Thoracic aorta (tissue), 2 donors: ENCODE results near the gene ACTA2. TPM values are rescaled to one million over a fixed set of nuclear protein-coding genes. Genes with fewer than 3 reads are reported as not detected.

Experiments used
- ATAC-seq: fragments of 150-250 bp; one replicate; pipeline ENCODE4 v1.8.0; 2017; ENCODE audit warnings: low read depth; ENCODE audit not compliant: insufficient number of reproducible peaks, low FRiP score
- DNase-seq: peaks from one replicate; pipeline ENCODE4 v3.0.0-alpha.2; 2020; ENCODE audit warnings: low spot score
- H3K27ac ChIP-seq, 2 donors: fragments of 200-600 bp; sonication (generic); 1 replicate in 1 of 2; 2 replicates in 1 of 2; pipeline ENCODE4 v1.5.1; 2016; ENCODE audit warnings: mild to moderate bottlenecking in 2 of 2, moderate library complexity in 2 of 2
- H3K27me3 ChIP-seq: fragments of 200-600 bp; sonication (generic); replicated peaks from 2 replicates; pipeline ENCODE4 v1.6.0; 2016; ENCODE audit warnings: mild to moderate bottlenecking; ENCODE audit not compliant: insufficient read depth
- H3K36me3 ChIP-seq: fragments of 200-600 bp; sonication (generic); one replicate; pipeline ENCODE4 v1.5.1; 2016
- H3K4me1 ChIP-seq, 2 donors: fragments of 200-600 bp; sonication (generic); 1 replicate in 1 of 2; 2 replicates in 1 of 2; pipeline versions ENCODE4 v1.5.1 to v1.6.0; 2016; ENCODE audit warnings: low read depth in 2 of 2, mild to moderate bottlenecking in 1 of 2; ENCODE audit not compliant: control insufficient read depth in 1 of 2
- H3K4me3 ChIP-seq: fragments of 200-600 bp; sonication (generic); 2 replicates; pipeline ENCODE4 v1.5.1; 2016; ENCODE audit warnings: mild to moderate bottlenecking
- H3K9me3 ChIP-seq: fragments of 200-600 bp; sonication (generic); 2 replicates; pipeline ENCODE4 v1.5.1; 2016
- total RNA-seq, 2 donors: library from RNA; depleted of rRNA; stranded (reverse); fragments of >200 nt; gene quantifications; one replicate each; pipeline versions ENCODE4 v1.1.0 to v1.2.3, GENCODE V29; 2016
- TF ChIP-seq, protein P1 (sequence below): fragments of 200-600 bp; sonication (generic); IDR thresholded peaks from one replicate; pipeline ENCODE4 v1.5.1; 2019; ENCODE audit warnings: antibody characterized with exemption

Gene ACTA2
- total RNA-seq, 2 donors from 2014 or later = 4,797 to 12,240 TPM

- DNase-seq = no peak
- no peak overlapping the region for H3K4me3 ChIP-seq
Measured at GRCh38 chr10:88926566-88927415, 25.8 kb downstream of the ACTA2 start.

GRCh38 chr10:88923520-88923919 is 29.1 kb downstream of the ACTA2 start:
- no peak overlapping the region for H3K4me3 ChIP-seq
- DNase-seq = no peak
- H3K9me3 ChIP-seq = no peaks in the 10 kb centered on the region
- no peak overlapping the region for H3K27ac ChIP-seq
- peaks cover 6 to 10% of the 10 kb centered on the region in 2 donors for H3K4me1 ChIP-seq
- TF ChIP-seq, protein P1, sequence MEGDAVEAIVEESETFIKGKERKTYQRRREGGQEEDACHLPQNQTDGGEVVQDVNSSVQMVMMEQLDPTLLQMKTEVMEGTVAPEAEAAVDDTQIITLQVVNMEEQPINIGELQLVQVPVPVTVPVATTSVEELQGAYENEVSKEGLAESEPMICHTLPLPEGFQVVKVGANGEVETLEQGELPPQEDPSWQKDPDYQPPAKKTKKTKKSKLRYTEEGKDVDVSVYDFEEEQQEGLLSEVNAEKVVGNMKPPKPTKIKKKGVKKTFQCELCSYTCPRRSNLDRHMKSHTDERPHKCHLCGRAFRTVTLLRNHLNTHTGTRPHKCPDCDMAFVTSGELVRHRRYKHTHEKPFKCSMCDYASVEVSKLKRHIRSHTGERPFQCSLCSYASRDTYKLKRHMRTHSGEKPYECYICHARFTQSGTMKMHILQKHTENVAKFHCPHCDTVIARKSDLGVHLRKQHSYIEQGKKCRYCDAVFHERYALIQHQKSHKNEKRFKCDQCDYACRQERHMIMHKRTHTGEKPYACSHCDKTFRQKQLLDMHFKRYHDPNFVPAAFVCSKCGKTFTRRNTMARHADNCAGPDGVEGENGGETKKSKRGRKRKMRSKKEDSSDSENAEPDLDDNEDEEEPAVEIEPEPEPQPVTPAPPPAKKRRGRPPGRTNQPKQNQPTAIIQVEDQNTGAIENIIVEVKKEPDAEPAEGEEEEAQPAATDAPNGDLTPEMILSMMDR = no peak
- no peak for ATAC-seq
- no peaks in the 10 kb centered on the region for H3K36me3 ChIP-seq
- no peaks in the 10 kb centered on the region for H3K27me3 ChIP-seq

More at GRCh38 chr10:88926566-88927415, 25.8 kb downstream of the ACTA2 start:
- no peaks in the 10 kb centered on the region for H3K4me1 ChIP-seq
- H3K27ac ChIP-seq = no peak overlapping the region
- H3K27me3 ChIP-seq = no peaks in the 10 kb centered on the region
- no peaks in the 10 kb centered on the region for H3K9me3 ChIP-seq
- no peak for ATAC-seq
- H3K36me3 ChIP-seq = no peaks in the 10 kb centered on the region
- TF ChIP-seq, protein P1 = no peak

DNA sequence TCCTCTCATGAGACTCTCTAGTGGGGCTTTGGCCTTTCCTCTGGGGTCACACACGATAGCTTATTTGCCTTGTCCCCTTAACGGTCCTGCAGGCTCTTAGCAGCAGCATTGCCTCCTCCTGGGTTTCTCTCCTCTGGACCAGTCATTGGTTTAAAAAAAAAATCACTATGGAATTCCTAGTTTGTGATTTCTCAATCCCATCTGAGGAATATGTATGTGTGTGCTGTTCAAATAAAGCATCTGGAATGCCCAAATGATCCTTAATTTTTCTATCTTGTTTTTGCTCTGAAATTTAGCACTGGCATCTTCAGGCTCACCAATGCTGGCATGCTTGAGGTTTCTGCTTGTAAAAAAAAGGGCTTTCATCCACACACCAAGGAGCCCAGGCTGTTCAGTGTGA is 30.5 kb downstream of the ACTA2 start:
- no peak overlapping the region for H3K4me3 ChIP-seq
- H3K27ac ChIP-seq = no peak overlapping the region
- H3K4me1 ChIP-seq = peaks cover 6 to 10% of the 10 kb centered on the region in 2 donors
- H3K27me3 ChIP-seq = no peaks in the 10 kb centered on the region
- TF ChIP-seq, protein P1 = no peak
- no peak for DNase-seq
- H3K36me3 ChIP-seq = no peaks in the 10 kb centered on the region
- H3K9me3 ChIP-seq = no peaks in the 10 kb centered on the region
- ATAC-seq = no peak

GRCh38 chr10:88920986-88921593 is 31.5 kb downstream of the ACTA2 start:
- no peak overlapping the region for H3K4me3 ChIP-seq
- H3K9me3 ChIP-seq = no peaks in the 10 kb centered on the region
- TF ChIP-seq, protein P1 = no peak
- H3K27ac ChIP-seq = no peak overlapping the region
- H3K36me3 ChIP-seq = no peaks in the 10 kb centered on the region
- ATAC-seq = no peak
- no peak for DNase-seq
- no peaks in the 10 kb centered on the region for H3K27me3 ChIP-seq
- peaks cover 6 to 10% of the 10 kb centered on the region in 2 donors for H3K4me1 ChIP-seq

- H3K4me1 ChIP-seq = peaks cover 6 to 10% of the 10 kb centered on the region in 2 donors
- DNase-seq (no peak), ATAC-seq (no peak)
- no peaks in the 10 kb centered on the region for H3K36me3 ChIP-seq
- no peaks in the 10 kb centered on the region for H3K27me3 ChIP-seq
- H3K27ac ChIP-seq = no peak overlapping the region
- TF ChIP-seq, protein P1 = no peak
- H3K4me3 ChIP-seq = no peak overlapping the region
- H3K9me3 ChIP-seq = no peaks in the 10 kb centered on the region
Measured at GRCh38 chr10:88920198-88920597, 32.4 kb downstream of the ACTA2 start.
